ENCODE measurements around the gene ELF5. TPM values are rescaled to one million over a fixed set of nuclear protein-coding genes. Genes with fewer than 3 reads are reported as not detected.

The ELF5 gene
- total and polyA plus RNA-seq, 2 of the 13 experiments (the other 11 are each of a cell fraction or from before 2014, with no cell fraction given), result 0.51 to 2.6 TPM

- Histone ChIP-seq H3K4me3 (replicated peaks in 1 of 3; ENCODE audit: insufficient read depth in 1 of 3, low read depth in 2 of 3, low read length in 3 of 3) (no peak overlapping the region), H3K9me3 (ENCODE audit: low read length) (no peaks in the 10 kb centered on the region), H3K79me2 (ENCODE audit: insufficient read depth, low read length) (no peaks in the 10 kb centered on the region), H3K27me3 (ENCODE audit: control insufficient read depth in 1 of 2, insufficient read depth in 2 of 2, low read length in 2 of 2) (peaks cover 0 to 16% of the 10 kb centered on the region in 2 experiments; a peak in 3 of 5 replicates), H2AFZ (ENCODE audit: low read length) (no peak overlapping the region), H4K20me1 (ENCODE audit: insufficient read depth, low read length) (no peaks in the 10 kb centered on the region), H3K36me3 (replicated peaks in 1 of 2; ENCODE audit: control insufficient read depth in 1 of 2, insufficient read depth in 2 of 2, low read length in 2 of 2) (no peaks in the 10 kb centered on the region), H3K4me2 (ENCODE audit: low read depth, low read length) (no peak overlapping the region), H3K9ac (ENCODE audit: insufficient read depth, low read depth, low read length) (no peak overlapping the region), H3K4me1 (ENCODE audit: insufficient read depth, low read length) (peaks cover 12% of the 10 kb centered on the region), H3K27ac (ENCODE audit: extremely low read length, insufficient read depth, low read length) (no peak overlapping the region)
- intact Hi-C loops (cut with micrococcal nuclease; ENCODE audit: unreplicated experiment), result no loop called here
- DNase-seq (ENCODE audit: low spot score) (no peak), FAIRE-seq (no peak), ATAC-seq (no peak)
- POLR2A ChIA-PET, result no interaction called here
- in situ Hi-C loops (cut with HindIII; ENCODE audit: extremely low pct_ligation_motif_present, low pct_unique_long_range_greater_than_20kb), result no loop called here
- WGBS (ENCODE audit: low lambda C conversion rate), result 57% methylated on average over 6 of the region's 6 CpGs
- no TSS peak for BruUV-seq (replicated peaks)
- CTCF ChIA-PET (ENCODE audit: low intra/inter-chr PET ratio, low total read pairs), result no interaction called here
- TF ChIP-seq ZNF740 (CRISPR knock-in tag; IDR thresholded peaks at IDR 0.05), result no peak
- TF ChIP-seq KMT2B (CRISPR knock-in tag; IDR thresholded peaks at IDR 0.05), result no peak
- TF ChIP-seq HNRNPUL1 (IDR thresholded peaks at IDR 0.05; ENCODE audit: low read depth, low read length), result no peak
- no peak for TF ChIP-seq SRSF1 (optimal IDR thresholded peaks at IDR 0.05; ENCODE audit: low read depth, low read length)
- no peak for TF ChIP-seq ELF1 (CRISPR knock-in tag; IDR thresholded peaks at IDR 0.05)
- no peak for TF ChIP-seq ZBTB20 (CRISPR knock-in tag; IDR thresholded peaks at IDR 0.05; ENCODE audit: borderline replicate concordance, low read depth)
- TF ChIP-seq ZNF292 (CRISPR knock-in tag; IDR thresholded peaks at IDR 0.05; ENCODE audit: borderline replicate concordance, low read depth), result no peak
- no peak for TF ChIP-seq TFDP1 (CRISPR knock-in tag; IDR thresholded peaks at IDR 0.05; ENCODE audit: borderline replicate concordance)
- no peak for TF ChIP-seq DMAP1 (CRISPR knock-in tag; IDR thresholded peaks at IDR 0.05)
- TF ChIP-seq HMG20B (CRISPR knock-in tag; conservative IDR thresholded peaks at IDR 0.05), result no peak
- no peak for TF ChIP-seq FOXP1 (IDR thresholded peaks at IDR 0.05)
- TF ChIP-seq FOXP1 (CRISPR knock-in tag; IDR thresholded peaks at IDR 0.05), result no peak
- TF ChIP-seq HOXA7 (CRISPR knock-in tag; IDR thresholded peaks at IDR 0.05), result no peak
- TF ChIP-seq MED1 (CRISPR knock-in tag; IDR thresholded peaks at IDR 0.05), result no peak
- TF ChIP-seq CENPBD1 (CRISPR knock-in tag; IDR thresholded peaks at IDR 0.05; ENCODE audit: borderline replicate concordance, low read depth), result no peak
- no peak for TF ChIP-seq ZNF382 (CRISPR knock-in tag; IDR thresholded peaks at IDR 0.05; ENCODE audit: borderline replicate concordance)
- no peak for TF ChIP-seq NFAT5 (CRISPR knock-in tag; IDR thresholded peaks at IDR 0.05)
- no peak for TF ChIP-seq MAFK (conservative IDR thresholded peaks at IDR 0.05 in 1 of 2, IDR thresholded peaks at IDR 0.05 in 1 of 2; ENCODE audit: low read length in 2 of 2)
These were observed 27.3 kb upstream of the ELF5 start for GRCh38 chr11:34540870-34541269.

Data from HepG2 (cell line).